Hematopoietic multipotent progenitor cell treated with erythropoietin and hydrocortisone succinate and interleukin-3 and kit ligand, for 17 days (in vitro differentiated cells): ENCODE data around the gene ZNF638.
"Not testable (repeated sequence)": the region's sequence is repeated elsewhere in the genome, so short reads cannot be mapped to it uniquely, and the experiment has no call there.

ENCODE experiments used
- DNase-seq: peaks from one replicate; pipeline ENCODE4 v3.0.0-alpha.2; 2015; ENCODE audit warnings: low spot score

ZNF638 gene

DNA sequence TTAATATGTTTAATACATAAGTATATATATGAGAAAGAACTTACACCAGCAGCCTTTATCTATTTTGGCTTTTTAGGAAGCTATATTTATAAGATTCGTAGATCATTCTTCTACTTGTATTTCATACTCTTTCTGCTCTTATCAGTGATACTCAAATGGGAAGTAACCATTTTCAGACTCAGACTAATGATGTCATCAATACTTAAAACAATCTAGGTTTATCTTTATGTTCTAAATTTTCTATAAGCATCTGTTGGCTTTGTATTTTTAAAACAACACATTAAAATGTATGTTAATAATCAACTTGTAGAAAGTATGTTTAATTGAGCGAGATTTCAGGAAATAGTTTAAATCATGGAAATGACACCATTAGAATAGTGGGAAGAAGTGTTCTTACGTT lies 70.8 kb downstream of the ZNF638 start:
- no peak for DNase-seq

DNA sequence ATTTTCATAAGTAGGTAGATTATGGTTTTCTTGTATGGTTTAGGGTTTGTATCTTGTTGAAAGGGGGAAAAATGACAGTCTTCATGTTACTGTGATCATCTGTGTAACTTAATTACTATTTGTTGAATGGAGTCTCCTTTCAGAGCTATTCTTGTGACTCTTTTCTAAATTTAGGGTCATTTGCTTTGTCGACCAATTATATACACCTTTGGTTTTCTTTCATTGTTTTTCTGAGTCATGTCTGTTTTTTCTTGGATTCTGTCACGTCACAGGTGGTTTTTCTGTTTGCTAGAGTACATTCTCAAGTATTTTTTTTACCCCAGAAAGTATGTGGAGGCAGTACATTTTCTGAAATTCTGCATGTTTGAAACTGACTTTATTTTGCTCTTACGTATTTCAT lies 78.0 kb downstream of the ZNF638 start:
- no peak for DNase-seq

DNA sequence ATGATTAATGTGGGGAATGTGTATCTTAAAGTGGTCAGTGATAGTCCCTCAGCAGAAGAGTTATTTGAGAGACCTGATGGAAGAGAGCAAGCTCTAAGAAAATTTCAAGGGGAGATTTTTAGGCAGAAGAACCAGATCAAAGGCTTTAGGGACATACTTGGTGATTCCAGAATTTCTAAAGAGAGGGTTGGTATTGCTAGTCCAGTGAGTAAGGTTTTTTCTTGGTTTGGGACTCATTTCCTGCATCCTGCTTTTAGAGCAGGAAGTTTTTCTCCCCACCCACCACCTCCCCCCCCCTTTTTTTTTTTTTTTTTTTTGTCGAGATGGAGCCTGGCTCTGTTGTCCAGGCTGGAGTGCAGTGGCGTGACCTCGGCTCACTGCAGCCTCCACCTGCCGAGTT lies 79.1 kb downstream of the ZNF638 start:
- DNase-seq = no peak

DNA sequence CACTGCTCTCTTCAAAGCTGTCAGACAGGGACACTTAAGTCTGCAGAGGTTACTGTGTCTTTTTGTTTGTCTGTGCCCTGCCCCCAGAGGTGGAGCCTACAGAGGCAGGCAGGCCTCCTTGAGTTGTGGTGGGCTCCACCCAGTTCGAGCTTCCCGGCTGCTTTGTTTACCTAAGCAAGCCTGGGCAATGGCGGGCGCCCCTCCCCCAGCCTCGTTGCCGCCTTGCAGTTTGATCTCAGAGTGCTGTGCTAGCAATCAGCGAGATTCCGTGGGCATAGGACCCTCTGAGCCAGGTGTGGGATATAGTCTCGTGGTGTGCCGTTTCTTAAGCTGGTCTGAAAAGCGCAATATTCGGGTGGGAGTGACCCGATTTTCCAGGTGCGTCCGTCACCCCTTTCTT lies 85.3 kb downstream of the ZNF638 start:
- not testable (repeated sequence) for DNase-seq

DNA sequence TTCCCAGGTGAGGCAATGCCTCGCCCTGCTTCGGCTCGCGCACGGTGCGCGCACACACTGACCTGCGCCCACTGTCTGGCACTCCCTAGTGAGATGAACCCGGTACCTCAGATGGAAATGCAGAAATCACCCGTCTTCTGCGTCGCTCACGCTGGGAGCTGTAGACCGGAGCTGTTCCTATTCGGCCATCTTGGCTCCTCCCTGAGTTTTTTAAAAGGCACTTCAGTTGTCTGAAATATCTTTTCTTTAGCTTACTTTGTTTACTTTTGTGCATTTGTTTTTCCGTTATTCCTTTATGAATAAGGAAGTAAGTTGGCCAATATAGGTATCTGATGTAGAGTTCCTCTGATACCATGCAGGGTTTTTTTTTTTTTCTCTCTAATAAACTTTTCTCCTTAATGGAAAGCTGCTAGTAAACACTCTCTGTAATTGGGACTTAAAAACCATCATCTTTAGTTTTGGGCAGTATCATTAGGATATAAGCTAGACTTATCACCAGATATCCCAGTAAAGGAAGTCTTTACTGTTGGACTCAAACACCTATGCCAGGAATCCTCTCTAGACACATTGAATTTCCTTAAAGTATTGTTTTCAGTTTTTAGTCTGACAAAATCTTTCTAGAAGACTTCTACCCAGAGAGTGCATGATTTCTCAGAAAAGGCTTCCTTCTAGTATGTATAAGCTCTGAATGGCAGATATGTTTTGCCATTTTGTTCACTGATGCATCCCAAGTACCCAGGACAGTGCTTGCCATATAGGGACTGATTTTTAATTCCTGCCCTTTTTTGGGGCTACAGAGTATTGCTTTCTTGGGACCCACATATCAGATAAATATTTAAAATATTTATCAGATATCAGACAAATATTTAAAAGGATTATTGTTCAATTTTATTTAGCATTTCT lies 86.0 kb downstream of the ZNF638 start:
- peak; percentile 46 for DNase-seq

DNA sequence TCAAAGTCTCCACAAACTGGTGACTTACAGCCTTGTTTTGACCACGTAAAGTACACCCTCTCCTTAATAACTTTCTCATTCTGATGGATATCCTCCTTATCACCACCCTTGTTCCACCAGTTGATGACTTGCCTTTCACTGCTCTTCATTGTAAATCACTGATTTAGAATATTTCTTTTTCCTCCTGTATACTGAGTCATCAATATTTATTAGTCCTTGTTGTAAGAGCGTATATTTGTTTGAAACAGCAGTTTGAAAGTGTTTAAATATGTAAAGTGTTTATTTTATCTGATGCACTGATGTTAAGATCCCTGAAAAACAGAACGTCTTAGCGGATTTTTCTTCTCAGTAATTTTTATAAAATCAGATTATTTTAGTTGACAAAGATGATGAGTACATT lies 87.6 kb downstream of the ZNF638 start:
- peak; percentile 25 for DNase-seq

DNA sequence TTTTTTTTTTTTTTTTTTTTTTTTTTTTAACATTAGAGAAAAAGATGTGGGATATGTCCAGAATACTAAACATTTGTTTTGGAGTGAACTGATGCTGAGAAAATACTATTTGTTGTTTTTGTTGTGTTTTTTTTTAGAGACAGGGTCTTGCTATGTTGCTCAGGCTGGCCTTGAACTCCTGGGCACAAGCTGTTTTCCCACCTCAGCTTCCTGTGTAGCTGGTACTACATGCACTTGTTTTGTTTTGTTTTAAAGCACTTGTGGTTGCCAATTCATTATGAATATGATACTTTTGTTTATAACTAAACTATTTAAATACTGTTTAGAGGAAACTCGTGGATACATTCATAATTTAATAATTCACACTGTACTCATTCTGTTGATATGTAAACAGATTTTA lies 88.4 kb downstream of the ZNF638 start:
- no peak for DNase-seq

DNA sequence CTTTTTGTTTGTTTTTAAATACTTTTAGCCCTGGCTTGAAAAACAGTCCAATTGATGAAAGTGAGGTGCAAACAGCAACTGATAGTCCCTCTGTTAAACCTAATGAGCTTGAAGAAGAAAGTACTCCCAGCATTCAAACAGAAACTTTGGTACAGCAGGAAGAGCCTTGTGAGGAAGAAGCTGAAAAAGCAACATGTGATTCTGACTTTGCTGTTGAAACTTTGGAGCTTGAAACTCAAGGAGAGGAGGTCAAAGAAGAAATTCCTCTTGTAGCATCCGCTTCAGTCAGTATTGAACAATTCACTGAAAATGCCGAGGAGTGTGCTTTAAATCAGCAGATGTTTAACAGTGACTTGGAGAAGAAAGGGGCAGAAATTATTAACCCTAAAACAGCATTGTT lies 91.2 kb downstream of the ZNF638 start:
- DNase-seq = no peak

DNA sequence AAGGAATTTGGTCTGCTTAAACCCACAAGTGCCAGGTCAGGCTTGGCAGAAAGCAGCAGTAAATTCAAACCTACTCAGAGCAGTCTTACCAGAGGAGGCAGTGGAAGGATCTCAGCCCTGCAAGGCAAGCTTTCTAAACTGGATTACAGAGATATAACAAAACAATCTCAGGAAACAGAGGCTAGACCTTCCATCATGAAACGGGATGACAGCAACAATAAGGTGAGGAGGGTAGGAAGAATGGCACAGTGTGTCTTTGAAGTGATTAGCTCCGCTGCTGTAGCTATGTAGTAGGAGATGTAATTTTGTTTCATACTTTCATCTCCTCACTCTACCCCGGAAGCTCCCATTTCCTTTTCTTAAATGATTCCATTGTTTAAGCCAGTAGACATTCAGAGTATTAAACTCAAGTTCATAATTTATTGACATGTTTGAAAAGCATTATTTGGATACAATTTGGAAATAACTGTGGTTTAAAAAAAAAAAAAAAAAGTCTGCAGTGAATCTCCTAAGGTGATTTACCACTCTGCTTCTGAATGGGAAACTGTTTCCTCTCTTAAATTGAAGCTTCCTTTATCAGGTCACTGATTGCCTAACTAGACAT lies 92.3 kb downstream of the ZNF638 start:
- no peak for DNase-seq

DNA sequence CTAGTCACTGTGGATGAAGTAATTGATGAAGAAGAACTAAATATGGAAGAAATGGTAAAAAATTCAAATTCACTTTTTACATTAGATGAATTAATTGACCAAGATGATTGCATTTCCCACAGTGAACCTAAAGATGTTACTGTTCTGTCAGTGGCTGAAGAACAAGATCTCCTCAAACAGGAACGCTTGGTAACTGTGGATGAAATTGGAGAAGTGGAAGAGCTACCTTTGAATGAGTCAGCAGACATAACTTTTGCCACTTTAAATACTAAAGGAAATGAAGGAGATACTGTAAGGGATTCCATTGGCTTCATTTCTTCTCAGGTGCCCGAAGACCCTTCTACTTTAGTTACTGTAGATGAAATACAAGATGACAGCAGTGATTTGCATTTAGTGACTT lies 95.1 kb downstream of the ZNF638 start:
- DNase-seq = no peak

DNA sequence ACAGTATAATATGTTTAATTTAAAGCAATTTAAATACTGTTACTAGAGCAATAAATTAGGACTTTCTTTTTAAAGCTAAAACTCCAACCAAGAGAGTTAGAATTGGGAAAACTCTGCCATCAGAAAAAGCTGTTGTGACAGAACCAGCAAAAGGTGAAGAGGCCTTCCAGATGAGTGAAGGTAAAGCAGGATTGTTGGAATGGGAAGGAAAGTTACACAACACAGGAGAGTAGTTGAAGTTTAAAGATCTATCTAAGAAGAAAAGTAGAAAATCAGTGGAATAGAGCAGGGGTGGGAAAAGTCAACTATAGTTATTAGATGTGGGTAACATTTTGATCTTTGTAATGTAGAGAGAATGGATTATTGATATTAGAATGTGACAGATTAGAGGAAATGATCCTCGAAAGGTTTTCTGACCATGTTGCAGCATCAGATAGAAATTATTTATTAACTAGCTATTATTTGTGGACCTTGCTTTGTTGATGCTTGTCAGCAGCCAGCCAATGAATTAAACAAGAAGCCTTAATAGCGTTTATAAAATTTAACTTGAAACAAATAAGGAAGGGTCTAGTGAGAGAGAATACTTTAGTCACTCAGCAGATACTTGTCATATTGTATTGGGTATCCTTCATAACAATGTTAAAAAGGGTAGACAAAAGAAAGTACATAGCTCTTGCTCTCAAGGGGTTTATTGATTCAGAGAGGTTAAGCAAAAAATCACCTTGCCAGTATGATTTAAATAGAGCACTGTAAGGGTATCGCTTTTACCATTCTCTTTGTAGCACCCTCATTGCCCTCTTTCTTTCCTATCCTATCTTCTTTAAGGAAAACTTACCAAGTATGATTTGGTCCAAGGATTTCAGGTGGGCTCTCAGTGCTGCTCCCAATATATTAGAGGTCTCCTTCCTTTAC lies 97.1 kb downstream of the ZNF638 start:
- no peak for DNase-seq

DNA sequence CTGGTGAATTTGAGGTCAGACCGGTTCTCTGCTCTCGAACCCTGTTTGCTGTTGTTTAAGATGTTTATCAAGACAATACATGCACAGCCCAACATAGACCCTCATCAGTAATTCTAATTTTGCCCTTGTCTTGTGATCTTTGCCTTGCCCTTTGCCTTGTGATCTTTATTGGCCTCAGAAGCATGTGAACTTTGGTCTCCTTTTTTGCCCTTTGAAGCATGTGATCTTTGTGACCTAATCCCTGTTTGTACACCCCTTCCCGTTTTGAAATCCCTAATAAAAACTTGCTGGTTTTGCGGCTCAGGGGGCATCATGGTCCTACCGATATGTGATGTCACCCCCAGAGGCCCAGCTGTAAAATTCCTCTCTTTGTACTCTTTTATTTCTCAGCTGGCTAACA lies 113.6 kb downstream of the ZNF638 start:
- not testable (repeated sequence) for DNase-seq

DNA sequence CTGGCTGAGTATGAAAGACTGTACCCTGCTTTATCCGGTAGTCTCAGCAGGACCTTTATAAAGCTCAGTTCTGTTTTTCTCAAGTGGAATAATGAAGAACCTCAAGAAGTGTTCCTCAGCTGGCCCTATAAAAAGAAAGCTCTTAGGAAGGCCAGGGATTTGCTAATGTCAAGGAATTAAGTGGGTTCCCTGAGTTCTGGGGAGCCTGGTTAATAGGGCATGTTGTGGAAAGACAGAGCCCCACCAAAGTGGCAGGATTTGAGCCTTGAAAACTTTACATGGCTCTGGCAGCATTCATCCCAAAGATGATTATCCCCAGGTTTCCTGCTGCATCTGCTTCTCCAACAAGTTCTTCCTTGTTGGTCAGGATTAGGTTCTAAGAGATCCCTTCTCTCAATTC lies 114.9 kb downstream of the ZNF638 start:
- DNase-seq = no peak

DNA sequence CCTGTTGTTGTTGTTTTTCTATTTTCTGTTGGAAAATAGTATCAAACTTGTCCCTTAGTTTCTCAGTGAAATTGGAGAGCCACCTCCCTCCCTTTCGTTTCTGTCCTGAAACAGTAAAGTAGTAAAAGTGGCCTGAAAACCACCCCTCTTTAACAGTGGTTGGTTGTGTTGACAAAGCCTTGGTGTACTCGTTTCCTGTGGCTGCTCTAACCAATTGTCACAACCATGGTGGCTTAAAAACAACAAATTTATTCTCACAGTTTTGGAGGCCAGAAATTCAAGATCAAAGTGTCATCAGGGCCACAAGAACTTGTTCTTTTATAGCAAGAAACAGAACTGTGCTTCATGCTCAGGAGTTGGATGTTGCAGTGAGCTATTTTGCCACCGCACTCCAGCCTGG lies 117.8 kb downstream of the ZNF638 start:
- no peak for DNase-seq

DNA sequence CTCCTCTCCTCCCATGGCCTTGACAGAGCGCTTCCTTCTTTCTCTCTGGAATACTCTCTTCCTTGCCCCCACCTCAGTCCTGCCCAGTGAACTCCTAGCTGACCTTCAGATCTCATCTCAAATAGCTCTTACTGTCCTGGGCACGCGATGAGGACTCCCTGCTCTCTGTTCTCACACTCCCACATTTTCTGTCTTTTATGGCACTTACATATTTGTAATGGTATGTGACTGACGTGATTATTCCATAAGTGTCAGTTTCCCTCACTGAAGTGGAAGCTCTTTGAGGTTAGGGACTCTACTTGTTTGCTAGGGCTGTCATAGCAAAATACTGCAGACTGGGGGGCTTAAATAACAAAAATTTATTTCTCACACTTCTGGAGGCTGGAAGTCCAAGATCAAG lies 120.1 kb downstream of the ZNF638 start:
- DNase-seq = no peak

DNA sequence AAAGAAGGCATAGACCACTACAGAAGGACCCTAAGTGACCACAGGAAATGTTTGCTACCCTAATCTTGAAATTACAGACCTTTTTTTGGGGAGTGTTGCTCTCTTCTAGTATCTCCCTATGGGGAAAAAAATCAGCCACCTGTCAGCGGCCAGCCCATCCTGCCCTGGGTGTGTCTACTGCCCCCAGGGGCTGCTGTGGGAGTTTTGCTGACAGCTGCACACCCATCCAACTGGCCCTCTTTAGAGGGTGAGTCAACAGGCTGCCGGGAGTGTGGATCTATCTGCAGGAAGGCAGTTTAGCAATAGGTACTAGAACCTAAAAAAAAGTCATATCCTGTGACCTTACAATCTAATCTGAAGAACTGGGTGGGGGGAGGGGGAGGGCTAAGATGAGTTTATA lies 121.0 kb downstream of the ZNF638 start:
- peak; percentile 44 for DNase-seq

DNA sequence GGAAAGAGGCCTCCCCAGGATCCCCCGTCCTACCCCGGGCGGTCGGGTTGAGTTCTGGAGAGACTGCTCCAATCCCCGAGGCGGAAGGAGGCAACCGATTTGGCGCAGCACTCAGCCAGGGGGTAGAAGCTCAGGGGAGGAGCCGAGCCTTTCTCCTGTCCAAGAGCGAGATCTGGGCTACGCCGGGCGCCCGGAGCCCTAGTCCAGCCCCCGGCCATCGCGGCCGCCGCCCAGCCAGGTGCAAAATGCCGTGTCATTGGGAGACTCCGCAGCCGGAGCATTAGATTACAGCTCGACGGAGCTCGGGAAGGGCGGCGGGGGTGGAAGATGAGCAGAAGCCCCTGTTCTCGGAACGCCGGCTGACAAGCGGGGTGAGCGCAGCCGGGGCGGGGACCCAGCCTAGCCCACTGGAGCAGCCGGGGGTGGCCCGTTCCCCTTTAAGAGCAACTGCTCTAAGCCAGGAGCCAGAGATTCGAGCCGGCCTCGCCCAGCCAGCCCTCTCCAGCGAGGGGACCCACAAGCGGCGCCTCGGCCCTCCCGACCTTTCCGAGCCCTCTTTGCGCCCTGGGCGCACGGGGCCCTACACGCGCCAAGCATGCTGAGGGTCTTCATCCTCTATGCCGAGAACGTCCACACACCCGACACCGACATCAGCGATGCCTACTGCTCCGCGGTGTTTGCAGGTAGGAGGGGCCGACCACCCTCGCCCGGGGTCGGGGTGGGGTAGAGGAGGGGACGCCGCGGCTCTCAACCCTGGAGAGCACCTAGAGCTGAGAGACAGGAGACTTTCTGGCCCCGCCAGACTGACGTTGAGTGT lies 122.0 kb downstream of the ZNF638 start, which contains the start of gene DYSF:
Gene DYSF (plus strand): TSS at position 158 of the 817 bp plus-strand sequence.
- peak; percentile 69 for DNase-seq

DNA sequence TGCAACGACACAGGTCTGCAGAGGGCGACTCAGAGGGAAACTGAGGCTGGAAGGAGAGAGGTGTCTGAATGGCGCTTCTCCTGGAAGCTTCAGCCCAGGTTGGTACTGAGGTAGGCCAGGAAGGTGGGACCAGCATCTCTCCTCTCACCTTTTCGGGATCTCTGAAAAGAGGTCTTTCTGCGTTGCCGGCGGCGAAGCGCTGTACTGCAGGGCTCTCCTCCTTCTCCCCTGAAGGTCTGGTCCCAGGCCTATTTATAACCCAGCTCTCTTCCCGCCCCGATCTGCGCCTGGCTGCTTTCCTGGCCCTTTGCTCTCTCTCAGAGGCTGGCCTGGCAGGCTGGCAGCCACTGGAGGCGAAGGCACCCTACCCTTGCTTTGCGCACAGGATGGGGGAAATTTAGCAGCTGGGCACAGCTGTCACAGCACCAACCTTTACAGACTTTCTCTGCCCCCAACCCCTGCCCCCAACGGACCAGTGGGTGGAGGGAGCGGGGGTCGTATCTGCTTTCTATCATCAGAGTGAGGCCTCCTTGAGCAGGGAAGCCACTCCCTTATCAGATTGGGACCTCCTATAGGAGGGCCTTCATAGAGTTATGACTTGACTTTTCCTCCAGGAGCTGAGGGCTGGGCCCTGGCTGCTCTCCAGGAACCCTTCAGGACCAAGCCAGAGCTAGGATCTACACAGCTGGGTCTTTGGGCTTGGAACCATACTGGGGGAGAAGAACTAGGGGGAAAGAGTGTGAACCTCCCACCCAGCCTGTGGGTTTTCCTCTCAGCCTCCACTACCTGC lies 122.8 kb downstream of the ZNF638 start:
- peak; percentile 47 for DNase-seq

DNA sequence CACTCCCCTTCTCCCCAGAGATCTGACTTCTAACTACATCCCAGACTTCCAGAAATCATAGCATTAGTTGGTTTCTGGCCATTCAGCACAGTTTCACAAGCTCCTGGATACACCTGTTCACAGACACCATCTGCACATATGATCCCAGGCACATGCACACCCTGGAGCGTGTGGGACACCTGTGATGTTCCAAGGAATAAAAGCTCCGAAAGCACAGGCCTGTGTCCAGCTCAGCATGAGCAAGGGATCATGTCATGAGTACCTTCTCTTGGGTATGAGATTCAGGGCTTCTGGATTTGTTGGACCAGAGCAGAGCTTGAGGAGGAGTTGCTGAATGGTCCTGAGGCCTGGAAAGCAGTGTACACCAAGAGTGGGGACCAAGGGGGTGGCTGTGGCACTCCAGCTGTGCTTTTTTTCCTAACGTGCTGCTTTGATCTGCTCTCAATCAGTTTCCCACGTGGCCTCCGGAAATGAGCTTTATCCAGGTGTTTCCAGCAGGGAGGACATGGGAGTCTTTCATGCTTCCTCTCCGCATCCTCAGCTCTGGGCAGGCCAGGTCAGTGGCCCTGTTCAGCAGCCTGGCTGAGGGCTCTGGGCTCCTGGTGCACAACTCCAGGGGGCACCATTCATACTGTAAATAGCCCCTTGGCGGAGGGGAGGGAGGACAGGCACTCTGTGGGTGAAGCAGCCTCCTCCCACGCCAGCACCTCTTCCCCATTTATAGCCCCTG lies 123.6 kb downstream of the ZNF638 start:
- DNase-seq = no peak
